ENCODE data around the gene HIVEP2. TPM values are rescaled to one million over a fixed set of nuclear protein-coding genes. Genes with fewer than 3 reads are reported as not detected.
A peak's percentile ranks its signal among the peaks of the same experiment; 100 is the strongest.

The HIVEP2 gene
- total and polyA plus RNA-seq, 4 donors: 3.0 to 23.8 (median 11.2) TPM

GRCh38 chr6:142839686-142840040 is 105.3 kb downstream of the HIVEP2 start:
- Histone ChIP-seq H3K36me3 (ENCODE audit: control insufficient read depth in 4 of 4, insufficient read depth in 4 of 4, low read length in 4 of 4) (no peaks in the 10 kb centered on the region), H3K9ac (ENCODE audit: insufficient read depth in 1 of 2, low read length in 2 of 2) (no peak overlapping the region), H3K27ac (ENCODE audit: low read depth in 1 of 2, low read length in 1 of 2) (no peak overlapping the region), H3K4me3 (no peak overlapping the region), H3K27me3 (ENCODE audit: control insufficient read depth in 3 of 3, insufficient read depth in 3 of 3, low read length in 2 of 3) (no peaks in the 10 kb centered on the region), H3K4me1 (ENCODE audit: control insufficient read depth in 5 of 5, insufficient read depth in 5 of 5, low read length in 5 of 5) (peaks cover 0 to 32% (median 11%) of the 10 kb centered on the region in 5 donors), H3K9me3 (ENCODE audit: control insufficient read depth in 4 of 4, insufficient read depth in 3 of 4, low read length in 3 of 4) (no peaks in the 10 kb centered on the region)
- no peak for ATAC-seq (ENCODE audit: insufficient read depth, low FRiP score)
- TF ChIP-seq, protein P1, sequence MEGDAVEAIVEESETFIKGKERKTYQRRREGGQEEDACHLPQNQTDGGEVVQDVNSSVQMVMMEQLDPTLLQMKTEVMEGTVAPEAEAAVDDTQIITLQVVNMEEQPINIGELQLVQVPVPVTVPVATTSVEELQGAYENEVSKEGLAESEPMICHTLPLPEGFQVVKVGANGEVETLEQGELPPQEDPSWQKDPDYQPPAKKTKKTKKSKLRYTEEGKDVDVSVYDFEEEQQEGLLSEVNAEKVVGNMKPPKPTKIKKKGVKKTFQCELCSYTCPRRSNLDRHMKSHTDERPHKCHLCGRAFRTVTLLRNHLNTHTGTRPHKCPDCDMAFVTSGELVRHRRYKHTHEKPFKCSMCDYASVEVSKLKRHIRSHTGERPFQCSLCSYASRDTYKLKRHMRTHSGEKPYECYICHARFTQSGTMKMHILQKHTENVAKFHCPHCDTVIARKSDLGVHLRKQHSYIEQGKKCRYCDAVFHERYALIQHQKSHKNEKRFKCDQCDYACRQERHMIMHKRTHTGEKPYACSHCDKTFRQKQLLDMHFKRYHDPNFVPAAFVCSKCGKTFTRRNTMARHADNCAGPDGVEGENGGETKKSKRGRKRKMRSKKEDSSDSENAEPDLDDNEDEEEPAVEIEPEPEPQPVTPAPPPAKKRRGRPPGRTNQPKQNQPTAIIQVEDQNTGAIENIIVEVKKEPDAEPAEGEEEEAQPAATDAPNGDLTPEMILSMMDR (IDR thresholded peaks at IDR 0.05; ENCODE audit: control extremely low read depth, extremely low read depth): no peak
- no peak for DNase-seq
- WGBS, 2 donors: 72 to 80% methylated on average over 2 of the region's 2 CpGs

DNA sequence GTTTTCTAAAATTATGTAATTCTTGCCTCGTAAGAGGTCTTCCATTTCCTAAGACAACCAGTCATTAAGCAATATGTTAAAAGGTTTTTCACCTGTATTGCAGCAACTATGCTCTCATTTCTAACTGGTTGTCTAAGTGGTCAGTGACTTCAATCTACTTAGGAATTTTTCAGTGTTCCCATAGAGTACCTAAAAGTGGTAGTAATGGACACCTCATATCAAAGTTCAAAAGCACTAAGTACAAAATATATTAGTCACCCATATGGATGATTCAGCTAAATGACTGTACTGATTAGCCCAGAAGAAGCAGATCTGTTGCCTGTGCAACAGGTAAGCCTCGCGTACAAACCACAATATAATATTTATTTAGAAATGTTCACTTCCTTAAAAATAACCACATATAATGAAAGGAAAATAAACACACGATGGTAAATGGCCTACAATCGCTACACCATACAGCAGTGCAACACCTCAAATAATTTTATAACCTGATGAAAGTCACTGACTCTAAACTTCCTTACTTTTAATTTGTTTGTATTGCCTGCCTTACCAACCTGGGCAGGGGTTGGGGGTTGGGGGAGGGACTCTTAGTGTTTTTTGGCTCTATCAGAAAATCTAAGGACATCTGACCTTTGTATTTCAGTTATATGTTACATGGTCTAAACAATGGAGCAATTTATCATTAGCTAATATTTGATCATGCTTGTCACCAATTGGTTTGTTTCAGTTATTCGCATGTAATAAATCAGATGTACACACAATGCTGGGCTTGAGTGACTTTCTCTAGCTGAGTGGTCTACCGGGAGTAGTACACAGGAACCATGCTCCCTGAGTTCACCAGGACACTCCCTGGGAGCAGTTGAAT is 105.9 kb downstream of the HIVEP2 start:
- TF ChIP-seq, protein P1 (IDR thresholded peaks at IDR 0.05; ENCODE audit: control extremely low read depth, extremely low read depth): no peak
- no peak for DNase-seq
- peak; percentile 83 for ATAC-seq (ENCODE audit: insufficient read depth, low FRiP score)
- H3K36me3 ChIP-seq (ENCODE audit: control insufficient read depth in 4 of 4, insufficient read depth in 4 of 4, low read length in 4 of 4): no peaks in the 10 kb centered on the region
- H3K4me1 ChIP-seq (ENCODE audit: control insufficient read depth in 5 of 5, insufficient read depth in 5 of 5, low read length in 5 of 5): peaks cover 0 to 28% (median 5%) of the 10 kb centered on the region in 5 donors
- H3K27ac ChIP-seq (ENCODE audit: low read depth in 1 of 2, low read length in 1 of 2): peak overlapping the region in 1 of 2 donors; percentile 60
- H3K9me3 ChIP-seq (ENCODE audit: control insufficient read depth in 4 of 4, insufficient read depth in 3 of 4, low read length in 3 of 4): no peaks in the 10 kb centered on the region
- H3K4me3 ChIP-seq: no peak overlapping the region
- WGBS, 2 donors: 54 to 59% methylated on average over 7 of the region's 7 CpGs
- H3K27me3 ChIP-seq (ENCODE audit: control insufficient read depth in 3 of 3, insufficient read depth in 3 of 3, low read length in 2 of 3): no peaks in the 10 kb centered on the region
- no peak overlapping the region for H3K9ac ChIP-seq (ENCODE audit: insufficient read depth in 1 of 2, low read length in 2 of 2)

DNA sequence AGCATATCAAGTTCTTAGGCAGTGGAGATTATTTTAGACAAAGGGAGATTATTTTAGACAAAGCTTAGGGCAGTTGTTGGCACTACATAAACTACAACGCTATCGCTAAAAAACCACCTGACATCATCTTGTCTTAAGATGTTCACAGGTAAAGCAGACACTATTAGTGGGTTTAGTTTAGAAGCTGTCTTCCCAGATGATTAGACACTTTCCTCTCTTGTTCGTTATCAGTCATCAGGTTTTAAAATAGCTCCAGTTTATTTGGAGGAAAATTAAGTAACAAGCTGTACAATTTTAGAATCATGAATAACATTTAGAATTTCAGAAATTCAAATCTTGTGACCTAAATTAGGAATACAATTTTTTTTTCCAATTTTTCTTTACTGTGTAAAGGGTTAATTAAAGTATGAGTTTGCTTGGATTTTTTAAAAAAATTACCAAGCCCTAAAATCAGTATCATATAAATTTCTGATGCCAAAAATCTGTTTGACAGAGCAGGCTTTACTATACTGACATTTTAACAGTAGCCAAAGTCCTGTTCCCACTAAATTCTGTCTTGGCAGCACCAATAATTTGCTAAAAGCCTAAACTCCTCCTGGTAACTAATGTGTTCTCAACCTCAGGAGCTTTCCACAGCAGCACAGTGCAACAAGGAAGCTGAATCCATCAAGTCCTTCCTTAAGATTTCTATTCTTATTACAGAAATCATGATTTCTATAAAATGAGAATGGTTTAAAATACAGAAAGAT is 109.0 kb downstream of the HIVEP2 start:
- Histone ChIP-seq H3K9me3 (ENCODE audit: control insufficient read depth in 4 of 4, insufficient read depth in 3 of 4, low read length in 3 of 4) (no peaks in the 10 kb centered on the region), H3K27me3 (ENCODE audit: control insufficient read depth in 3 of 3, insufficient read depth in 3 of 3, low read length in 2 of 3) (no peaks in the 10 kb centered on the region), H3K27ac (ENCODE audit: low read depth in 1 of 2, low read length in 1 of 2) (no peak overlapping the region), H3K36me3 (ENCODE audit: control insufficient read depth in 4 of 4, insufficient read depth in 4 of 4, low read length in 4 of 4) (no peaks in the 10 kb centered on the region), H3K4me3 (no peak overlapping the region), H3K4me1 (ENCODE audit: control insufficient read depth in 5 of 5, insufficient read depth in 5 of 5, low read length in 5 of 5) (peaks cover 0 to 32% (median 0%) of the 10 kb centered on the region in 5 donors), H3K9ac (ENCODE audit: insufficient read depth in 1 of 2, low read length in 2 of 2) (no peak overlapping the region)
- TF ChIP-seq, protein P1 (IDR thresholded peaks at IDR 0.05; ENCODE audit: control extremely low read depth, extremely low read depth): no peak
- 93 to 97% methylated on average over 3 of the region's 3 CpGs for WGBS, 2 donors
- DNase-seq (no peak), ATAC-seq (ENCODE audit: insufficient read depth, low FRiP score) (no peak)

All from lung (tissue), 12 donors.